Measurements from ENCODE around the gene CXCL16. TPM values are rescaled to one million over a fixed set of nuclear protein-coding genes. Genes with fewer than 3 reads are reported as not detected.

CXCL16 gene
- total RNA-seq, 4 donors from 2014 or later, result 1.0 to 9.1 (median 7.1) TPM

- Histone ChIP-seq H3K4me1 (peaks cover 0 to 8% of the 10 kb centered on the region in 2 donors), H3K36me3 (no peaks in the 10 kb centered on the region), H3K27ac (peak within 1 kb of the TSS in 1 of 2 donors; percentile 18), H3K4me3 (peak within 1 kb of the TSS; percentile 23 to 31), H3K9me3 (no peaks in the 10 kb centered on the region), H3K27me3 (peaks cover 7 to 25% of the 10 kb centered on the region in 2 donors)
- TF ChIP-seq POLR2A (IDR thresholded peaks at IDR 0.05), result no peak
- no peak for TF ChIP-seq CTCF (IDR thresholded peaks at IDR 0.05)
- intact Hi-C loops (cut with DNase I; ENCODE audit: low total_unique reads), result loop anchor here (5.0 kb wide), 1 partner anchor 111 kb away; the partner anchor contains the start of gene C17orf107
- DNase-seq, result peak; percentile 37 to 43
Observed at GRCh38 chr17:4786106-4786511, 46.4 kb upstream of the CXCL16 start, which contains the start of gene VMO1. TSS of gene VMO1 (minus strand) at chr17:4786364. CDS start at chr17:4786352, 12 bp downstream.

GRCh38 chr17:4785311-4786105 is 45.8 kb upstream of the CXCL16 start:
- no peaks in the 10 kb centered on the region for H3K36me3 ChIP-seq
- H3K4me1 ChIP-seq, result peaks cover 0 to 8% of the 10 kb centered on the region in 2 donors
- intact Hi-C loops (cut with DNase I; ENCODE audit: low total_unique reads), result loop anchor here (5.0 kb wide), 1 partner anchor 112 kb away; the partner anchor contains the start of gene C17orf107
- TF ChIP-seq CTCF (IDR thresholded peaks at IDR 0.05), result no peak
- no peak for TF ChIP-seq POLR2A (IDR thresholded peaks at IDR 0.05)
- no peak overlapping the region for H3K27ac ChIP-seq
- H3K4me3 ChIP-seq, result peak overlapping the region; percentile 23 to 31
- peaks cover 7 to 25% of the 10 kb centered on the region in 2 donors for H3K27me3 ChIP-seq
- H3K9me3 ChIP-seq, result no peaks in the 10 kb centered on the region
- DNase-seq, result no peak

GRCh38 chr17:4782652-4783051 is 42.9 kb upstream of the CXCL16 start:
- intact Hi-C loops (cut with DNase I; ENCODE audit: low total_unique reads), result no loop called here

GRCh38 chr17:4780325-4780955 is 40.7 kb upstream of the CXCL16 start:
- Histone ChIP-seq H3K36me3 (no peaks in the 10 kb centered on the region), H3K4me3 (no peak overlapping the region), H3K4me1 (peaks cover 0 to 1% of the 10 kb centered on the region in 2 donors), H3K9me3 (no peaks in the 10 kb centered on the region), H3K27ac (no peak overlapping the region), H3K27me3 (peaks cover 7 to 25% of the 10 kb centered on the region in 2 donors)
- intact Hi-C loops (cut with DNase I; ENCODE audit: low total_unique reads), result no loop called here
- TF ChIP-seq CTCF (IDR thresholded peaks at IDR 0.05), result no peak
- TF ChIP-seq POLR2A (IDR thresholded peaks at IDR 0.05), result no peak
- no peak for DNase-seq

More at GRCh38 chr17:4782652-4783051, 42.9 kb upstream of the CXCL16 start:
- no peak for DNase-seq
- Histone ChIP-seq H3K9me3 (no peaks in the 10 kb centered on the region), H3K27ac (no peak overlapping the region), H3K36me3 (no peaks in the 10 kb centered on the region), H3K27me3 (peaks cover 7 to 25% of the 10 kb centered on the region in 2 donors), H3K4me1 (peaks cover 0 to 8% of the 10 kb centered on the region in 2 donors), H3K4me3 (no peak overlapping the region)
- TF ChIP-seq CTCF (IDR thresholded peaks at IDR 0.05) (no peak), POLR2A (IDR thresholded peaks at IDR 0.05) (no peak)

Measured in uterus (tissue), 4 donors.